Neural progenitor cell (in vitro differentiated cells): ENCODE data around the gene AP2A2.

Experiments
- EZH2phosphoT487 ChIP-seq: fragments of 200-600 bp; sonication (generic); IDR thresholded peaks from 2 replicates; pipeline ENCODE4 v1.6.1; 2017; ENCODE audit warnings: antibody characterized with exemption
- TF ChIP-seq, protein P1 (sequence below): fragments of 200-600 bp; sonication (generic); IDR thresholded peaks from 2 replicates; pipeline ENCODE4 v1.5.1; 2017; ENCODE audit warnings: antibody characterized with exemption, mild to moderate bottlenecking

DNA sequence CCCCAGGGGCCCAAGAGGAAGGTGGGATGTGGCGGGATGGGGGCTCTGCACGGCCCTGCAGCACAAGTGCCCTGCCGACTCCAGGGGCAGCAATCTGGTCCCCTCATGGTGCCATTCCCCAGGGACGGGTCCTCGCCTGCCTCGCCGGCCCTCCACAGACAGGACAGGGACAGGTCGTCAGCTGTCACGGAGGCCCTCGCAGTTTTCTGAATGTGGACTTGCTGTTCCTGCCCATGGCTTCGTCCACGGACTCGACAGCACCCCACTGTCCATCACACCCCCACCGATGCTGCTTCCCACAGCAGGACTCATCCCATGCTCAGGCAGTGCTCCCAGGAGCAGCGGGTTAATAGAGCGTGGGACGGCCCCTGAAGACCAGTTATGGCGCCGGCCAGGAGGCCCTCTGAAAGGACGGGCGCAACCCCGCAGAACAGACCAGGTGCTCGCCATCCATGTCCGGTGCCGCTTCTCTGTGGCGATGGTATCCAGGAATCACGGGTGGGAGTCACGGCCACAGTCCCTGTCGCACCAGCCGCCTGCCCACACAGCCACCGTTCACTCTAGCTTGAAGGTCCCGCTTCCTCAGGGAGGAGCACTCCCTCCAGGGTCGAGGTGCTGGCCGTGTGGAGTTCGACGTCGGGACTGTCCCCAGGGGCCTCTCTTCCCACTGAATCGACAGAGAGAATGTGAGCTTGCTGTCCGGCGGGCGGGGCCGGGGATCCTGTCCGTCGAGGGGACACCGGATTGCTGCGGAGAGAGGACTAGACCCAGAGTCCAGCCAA lies 130.5 kb downstream of the AP2A2 start:
- TF ChIP-seq, protein P1, sequence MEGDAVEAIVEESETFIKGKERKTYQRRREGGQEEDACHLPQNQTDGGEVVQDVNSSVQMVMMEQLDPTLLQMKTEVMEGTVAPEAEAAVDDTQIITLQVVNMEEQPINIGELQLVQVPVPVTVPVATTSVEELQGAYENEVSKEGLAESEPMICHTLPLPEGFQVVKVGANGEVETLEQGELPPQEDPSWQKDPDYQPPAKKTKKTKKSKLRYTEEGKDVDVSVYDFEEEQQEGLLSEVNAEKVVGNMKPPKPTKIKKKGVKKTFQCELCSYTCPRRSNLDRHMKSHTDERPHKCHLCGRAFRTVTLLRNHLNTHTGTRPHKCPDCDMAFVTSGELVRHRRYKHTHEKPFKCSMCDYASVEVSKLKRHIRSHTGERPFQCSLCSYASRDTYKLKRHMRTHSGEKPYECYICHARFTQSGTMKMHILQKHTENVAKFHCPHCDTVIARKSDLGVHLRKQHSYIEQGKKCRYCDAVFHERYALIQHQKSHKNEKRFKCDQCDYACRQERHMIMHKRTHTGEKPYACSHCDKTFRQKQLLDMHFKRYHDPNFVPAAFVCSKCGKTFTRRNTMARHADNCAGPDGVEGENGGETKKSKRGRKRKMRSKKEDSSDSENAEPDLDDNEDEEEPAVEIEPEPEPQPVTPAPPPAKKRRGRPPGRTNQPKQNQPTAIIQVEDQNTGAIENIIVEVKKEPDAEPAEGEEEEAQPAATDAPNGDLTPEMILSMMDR, result no peak
- TF ChIP-seq EZH2phosphoT487, result no peak
